ENCODE data around the gene CHMP4B.

Gene CHMP4B

GRCh38 chr20:33863440-33864323 is 52.5 kb downstream of the CHMP4B start:
- no peak for DNase-seq (ENCODE audit: low read depth in 3 of 3)

GRCh38 chr20:33864324-33864963 is 53.3 kb downstream of the CHMP4B start:
- DNase-seq (ENCODE audit: low read depth in 3 of 3) = no peak

GRCh38 chr20:33865761-33866370 is 54.7 kb downstream of the CHMP4B start:
- no peak for DNase-seq (ENCODE audit: low read depth in 3 of 3)

- no peak for DNase-seq (ENCODE audit: low read depth in 3 of 3)
Measured at GRCh38 chr20:33866398-33867100, 55.4 kb downstream of the CHMP4B start.

GRCh38 chr20:33868042-33868441 is 56.9 kb downstream of the CHMP4B start:
- DNase-seq (ENCODE audit: low read depth in 3 of 3) = no peak

GRCh38 chr20:33868595-33868994 is 57.4 kb downstream of the CHMP4B start:
- no peak for DNase-seq (ENCODE audit: low read depth in 3 of 3)

GRCh38 chr20:33869283-33869682 is 58.1 kb downstream of the CHMP4B start:
- DNase-seq (ENCODE audit: low read depth in 3 of 3) = no peak

GRCh38 chr20:33871362-33871761 is 60.2 kb downstream of the CHMP4B start:
- DNase-seq (ENCODE audit: low read depth in 3 of 3) = no peak

- no peak for DNase-seq (ENCODE audit: low read depth in 3 of 3)
Measured at GRCh38 chr20:33874129-33874528, 63.0 kb downstream of the CHMP4B start.

- DNase-seq (ENCODE audit: low read depth in 3 of 3) = no peak
Measured at GRCh38 chr20:33875055-33875454, 63.9 kb downstream of the CHMP4B start.

- DNase-seq (ENCODE audit: low read depth in 3 of 3) = no peak
Measured at GRCh38 chr20:33875534-33876026, 64.4 kb downstream of the CHMP4B start.

- no peak for DNase-seq (ENCODE audit: low read depth in 3 of 3)
Measured at GRCh38 chr20:33878583-33878982, 67.4 kb downstream of the CHMP4B start.

- DNase-seq (ENCODE audit: low read depth in 3 of 3) = no peak
Measured at GRCh38 chr20:33880396-33880795, 69.2 kb downstream of the CHMP4B start.

- no peak for DNase-seq (ENCODE audit: low read depth in 3 of 3)
Measured at GRCh38 chr20:33881989-33882388, 70.8 kb downstream of the CHMP4B start.

GRCh38 chr20:33882481-33882880 is 71.3 kb downstream of the CHMP4B start:
- DNase-seq (ENCODE audit: low read depth in 3 of 3) = no peak

GRCh38 chr20:33883164-33883563 is 72.0 kb downstream of the CHMP4B start:
- DNase-seq (ENCODE audit: low read depth in 3 of 3) = no peak

GRCh38 chr20:33884633-33885032 is 73.5 kb downstream of the CHMP4B start:
- no peak for DNase-seq (ENCODE audit: low read depth in 3 of 3)

- DNase-seq (ENCODE audit: low read depth in 3 of 3) = no peak
Measured at GRCh38 chr20:33889312-33889711, 78.2 kb downstream of the CHMP4B start.

- no peak for DNase-seq (ENCODE audit: low read depth in 3 of 3)
Measured at GRCh38 chr20:33890557-33890956, 79.4 kb downstream of the CHMP4B start.

- DNase-seq (ENCODE audit: low read depth in 3 of 3) = no peak
Measured at GRCh38 chr20:33893314-33893713, 82.2 kb downstream of the CHMP4B start.

- DNase-seq (ENCODE audit: low read depth in 3 of 3) = no peak
Measured at GRCh38 chr20:33894798-33895197, 83.7 kb downstream of the CHMP4B start.

GRCh38 chr20:33896509-33896908 is 85.4 kb downstream of the CHMP4B start:
- no peak for DNase-seq (ENCODE audit: low read depth in 3 of 3)
